ENCODE data around the gene NCOA3. TPM values are rescaled to one million over a fixed set of nuclear protein-coding genes. Genes with fewer than 3 reads are reported as not detected.

The NCOA3 gene
- total RNA-seq, 1 experiment from 2014 or later = 25.9 TPM

- ChIA-PET POLR2A (interaction anchor here (0.8 to 3.9 kb wide), 14 partner anchors 8 to 185 kb away, joined by 3 to 24 read pairs (median 4); no protein-coding TSS in a partner anchor), RAD21 (ENCODE audit: low non-redundant PET in 1 of 2, low total read pairs in 2 of 2, uncharacterized antibody in 2 of 2, unreplicated experiment in 2 of 2) (interaction anchor here (0.6 to 1.4 kb wide), 2 partner anchors 8 kb away, joined by 3 read pairs; no protein-coding TSS in a partner anchor), CTCF (interaction anchor here (2.0 kb wide), 1 partner anchor 120 kb away, joined by 13 read pairs; no protein-coding TSS in a partner anchor)
- Histone ChIP-seq H3K27me3 (ENCODE audit: insufficient read depth, low read length) (no peaks in the 10 kb centered on the region), H3K9me2 (ENCODE audit: insufficient read depth) (no peaks in the 10 kb centered on the region), H3K9ac (ENCODE audit: low read length) (peak overlapping the region; percentile 87), H3K36me3 (ENCODE audit: control insufficient read depth in 1 of 2, insufficient read depth in 2 of 2, low read length in 2 of 2) (no peaks in the 10 kb centered on the region), H2AFZ (ENCODE audit: low read depth, low read length, poor library complexity, severe bottlenecking) (peak overlapping the region; percentile 66), H4K20me1 (ENCODE audit: insufficient read depth) (no peaks in the 10 kb centered on the region), H3K79me2 (ENCODE audit: insufficient read depth, low read length) (peaks cover 40% of the 10 kb centered on the region), H3K4me2 (ENCODE audit: low read length) (peak overlapping the region; percentile 86), H3K4me3 (replicated peaks in 1 of 2; ENCODE audit: low read depth in 1 of 2, low read length in 2 of 2) (peak overlapping the region; percentile 86 to 87), H3K27ac (ENCODE audit: low read depth, low read length) (peak overlapping the region; percentile 70), H3K9me3 (ENCODE audit: control insufficient read depth in 1 of 2, insufficient read depth in 1 of 2, low read depth in 1 of 2, low read length in 2 of 2) (no peaks in the 10 kb centered on the region), H3K4me1 (ENCODE audit: control insufficient read depth in 1 of 2, insufficient read depth in 2 of 2, low read length in 2 of 2) (peaks cover 19 to 27% of the 10 kb centered on the region in 2 experiments; a peak in 3 of 4 replicates)
- BruUV-seq (replicated peaks) = TSS peak; percentile 90
- intact Hi-C loops (cut with micrococcal nuclease) = loop anchor here (1.0 to 10.0 kb wide), 6 partner anchors 26 to 296 kb away; no protein-coding TSS in a partner anchor
- TF ChIP-seq ZNF274 (IDR thresholded peaks at IDR 0.05; ENCODE audit: low read depth, low read length) = no peak
- ATAC-seq (peak; percentile 12), DNase-seq (ENCODE audit: low read depth, low spot score) (no peak)
Measured at GRCh38 chr20:47501116-47501481, 588 bp upstream of the NCOA3 start.

GRCh38 chr20:47502271-47503239 is 868 bp downstream of the NCOA3 start:
- peaks cover 55% of the 10 kb centered on the region for H3K79me2 ChIP-seq (ENCODE audit: insufficient read depth, low read length)
- TF ChIP-seq CTCF (IDR thresholded peaks at IDR 0.05 in 2 of 3, conservative IDR thresholded peaks at IDR 0.05 in 1 of 3; ENCODE audit: borderline replicate concordance in 1 of 3, insufficient read depth in 1 of 3, low read depth in 2 of 3, low read length in 2 of 3) = no peak
- TF ChIP-seq SRF (IDR thresholded peaks at IDR 0.05; ENCODE audit: low read depth) = no peak
- 0 out of 2 replicates have a peak, but pooled peaks have one; percentile 3 for TF ChIP-seq RAD21 (IDR thresholded peaks at IDR 0.05; ENCODE audit: low read depth)
- no peak for TF ChIP-seq ZBTB33 (IDR thresholded peaks at IDR 0.05; ENCODE audit: extremely low read depth, insufficient replicate concordance, low read length)
- peak overlapping the region; percentile 70 for H3K27ac ChIP-seq (ENCODE audit: low read depth, low read length)
- intact Hi-C loops (cut with micrococcal nuclease) = loop anchor here (5.0 to 10.0 kb wide), 5 partner anchors 75 to 298 kb away; no protein-coding TSS in a partner anchor
- BruUV-seq (replicated peaks) = TSS peak; percentile 51
- RAD21 ChIA-PET (ENCODE audit: low non-redundant PET in 1 of 2, low total read pairs in 2 of 2, uncharacterized antibody in 2 of 2, unreplicated experiment in 2 of 2) = interaction anchor here in 1 of 2 experiments (1.1 to 1.4 kb wide), 2 partner anchors 9 to 119 kb away, joined by 3 read pairs; no protein-coding TSS in a partner anchor
- peak overlapping the region; percentile 86 for H3K4me2 ChIP-seq (ENCODE audit: low read length)
- DNase-seq (ENCODE audit: low read depth, low spot score) (no peak), ATAC-seq (no peak)
- H2AFZ ChIP-seq (ENCODE audit: low read depth, low read length, poor library complexity, severe bottlenecking) = no peak overlapping the region
- H3K36me3 ChIP-seq (ENCODE audit: control insufficient read depth in 1 of 2, insufficient read depth in 2 of 2, low read length in 2 of 2) = no peaks in the 10 kb centered on the region
- H3K27me3 ChIP-seq (ENCODE audit: insufficient read depth, low read length) = no peaks in the 10 kb centered on the region
- H3K9ac ChIP-seq (ENCODE audit: low read length) = peak overlapping the region; percentile 87
- H3K4me1 ChIP-seq (ENCODE audit: control insufficient read depth in 1 of 2, insufficient read depth in 2 of 2, low read length in 2 of 2) = peaks cover 19 to 30% of the 10 kb centered on the region in 2 experiments; a peak in 3 of 4 replicates
- no peaks in the 10 kb centered on the region; the same call in 1 of the 2 replicates for H4K20me1 ChIP-seq (ENCODE audit: insufficient read depth)
- H3K9me3 ChIP-seq (ENCODE audit: control insufficient read depth in 1 of 2, insufficient read depth in 1 of 2, low read depth in 1 of 2, low read length in 2 of 2) = no peaks in the 10 kb centered on the region
- no peaks in the 10 kb centered on the region for H3K9me2 ChIP-seq (ENCODE audit: insufficient read depth)
- H3K4me3 ChIP-seq (replicated peaks in 1 of 2; ENCODE audit: low read depth in 1 of 2, low read length in 2 of 2) = peak overlapping the region; percentile 86 to 87
- CTCF ChIA-PET = interaction anchor here (1.2 to 2.0 kb wide), 4 partner anchors 11 to 118 kb away, joined by 3 to 13 read pairs (median 4); no protein-coding TSS in a partner anchor
- POLR2A ChIA-PET = interaction anchor here (0.9 to 3.9 kb wide), 13 partner anchors 9 to 297 kb away, joined by 3 to 24 read pairs (median 4); no protein-coding TSS in a partner anchor

Measured in HCT116 (cell line).